Spleen (tissue), 7 donors: ENCODE data around the gene TMEM30A.

Experiments used
- CTCF ChIP-seq, 11 experiments: fragments of 200-600 bp in 7 of 11; fragments of 450-650 bp in 4 of 11; sonication (generic) in 4 of 11; IDR thresholded peaks in 8 of 11; conservative IDR thresholded peaks in 3 of 11; 1 replicate in 7 of 11; 2 replicates in 4 of 11; pipeline versions ENCODE4 v1.4.0 to v1.8.0; 2016 to 2021; ENCODE audit warnings: antibody characterized with exemption in 11 of 11, inconsistent platforms in 4 of 11, mild to moderate bottlenecking in 1 of 11
- POLR2A ChIP-seq, 3 donors: fragments of 450-650 bp; IDR thresholded peaks; one replicate each; pipeline ENCODE4 v1.5.1; 2017; ENCODE audit warnings: antibody characterized with exemption in 3 of 3, mild to moderate bottlenecking in 1 of 3
- POLR2AphosphoS5 ChIP-seq, 3 donors: sonication (generic); formaldehyde crosslinking; IDR thresholded peaks; one replicate each; pipeline ENCODE4 v1.5.1; 2017; ENCODE audit warnings: antibody characterized with exemption in 3 of 3
- donor health status: DM: no; HTN: no; CAD: no; lungs with moderate emphysema.
- donor health status: DM: no; HTN: no; CAD: no.
- donor health status: DM: no; HTN: no; CAD: no.

GRCh38 chr6:75317503-75318206 is 33.1 kb upstream of the TMEM30A start:
- TF ChIP-seq CTCF (IDR thresholded peaks at IDR 0.05 in 8 of 11, conservative IDR thresholded peaks at IDR 0.05 in 3 of 11), result no peak
- no peak for TF ChIP-seq POLR2A (IDR thresholded peaks at IDR 0.05)
- TF ChIP-seq POLR2AphosphoS5 (IDR thresholded peaks at IDR 0.05), result no peak
